Measurements from ENCODE around the gene MYCL. TPM values are rescaled to one million over a fixed set of nuclear protein-coding genes. Genes with fewer than 3 reads are reported as not detected.
A peak's percentile ranks its signal among the peaks of the same experiment; 100 is the strongest.

MYCL gene
- total and polyA plus RNA-seq, 2 of the 8 experiments (the other 6 are each of a cell fraction or from before 2014, with no cell fraction given) = 20.3 to 28.8 TPM

- Histone ChIP-seq H4K5ac (ENCODE audit: insufficient read length, low read depth, low read length) (no peak overlapping the region), H4K91ac (replicated peaks; ENCODE audit: insufficient read length, low read length) (no peak overlapping the region), H3K56ac (replicated peaks; ENCODE audit: insufficient read length, low read depth, low read length) (no peak overlapping the region), H3K79me1 (ENCODE audit: low read depth, low read length) (peaks cover 3% of the 10 kb centered on the region), H3K18ac (ENCODE audit: extremely low read depth, low read length) (no peak overlapping the region), H2AK5ac (ENCODE audit: low read depth, low read length) (no peak overlapping the region), H3K4me1 (replicated peaks in 1 of 4; ENCODE audit: control insufficient read depth in 3 of 4, insufficient read depth in 4 of 4, low read length in 3 of 4) (peaks cover 1 to 6% (median 3%) of the 10 kb centered on the region in 4 experiments; a peak in 4 of 7 replicates), H4K20me1 (replicated peaks in 1 of 2; ENCODE audit: control insufficient read depth in 1 of 2, insufficient read depth in 2 of 2, low read length in 2 of 2) (peaks cover 11 to 14% of the 10 kb centered on the region in 2 experiments), H2AFZ (ENCODE audit: low read length) (no peak overlapping the region), H3K4me2 (ENCODE audit: insufficient read depth in 1 of 2, low read depth in 2 of 2, low read length in 2 of 2) (peak overlapping the region in 1 of 2 experiments; percentile 40; a peak in 1 of 4 replicates), H3K9ac (replicated peaks in 1 of 4; ENCODE audit: extremely low read depth in 1 of 4, low read depth in 3 of 4, low read length in 3 of 4) (no peak overlapping the region), H3K23me2 (ENCODE audit: low read depth, low read length) (no peaks in the 10 kb centered on the region; the same call in 1 of the 2 replicates), H3K27ac (ENCODE audit: low read depth, low read length) (no peak overlapping the region), H3K14ac (ENCODE audit: insufficient read length) (no peak overlapping the region), H3K4ac (replicated peaks; ENCODE audit: insufficient read length, low read depth, low read length) (no peak overlapping the region), H3K36me3 (ENCODE audit: control insufficient read depth in 2 of 4, insufficient read depth in 4 of 4, low read length in 3 of 4) (peaks cover 4 to 6% (median 6%) of the 10 kb centered on the region in 4 experiments; a peak in 5 of 8 replicates), H3K9me3 (ENCODE audit: insufficient read depth in 2 of 2, low read depth in 1 of 2, low read length in 1 of 2) (no peaks in the 10 kb centered on the region), H4K8ac (ENCODE audit: extremely low read depth, insufficient read depth, low read length) (no peak overlapping the region), H2BK120ac (replicated peaks; ENCODE audit: low read depth, low read length) (no peak overlapping the region), H2BK15ac (ENCODE audit: low read length) (no peak overlapping the region), H2BK5ac (ENCODE audit: low read depth, low read length) (no peak overlapping the region), H2BK12ac (ENCODE audit: low read depth, low read length) (no peak overlapping the region), H3K4me3 (ENCODE audit: extremely low read depth in 1 of 4, insufficient read depth in 2 of 4, low read depth in 3 of 4, low read length in 4 of 4) (no peak overlapping the region), H3K27me3 (replicated peaks in 1 of 4; ENCODE audit: control insufficient read depth in 3 of 4, extremely low read depth in 1 of 4, insufficient read depth in 3 of 4, low read length in 3 of 4) (no peaks in the 10 kb centered on the region), H2BK20ac (ENCODE audit: low read length) (no peak overlapping the region), H3K23ac (ENCODE audit: insufficient read length) (no peak overlapping the region), H3K79me2 (ENCODE audit: control insufficient read depth in 1 of 2, insufficient read depth in 2 of 2, low read length in 2 of 2) (peaks cover 19 to 92% of the 10 kb centered on the region in 2 experiments)
- no peak for TF ChIP-seq NRF1 (IDR thresholded peaks at IDR 0.05; ENCODE audit: low read depth, low read length)
- TF ChIP-seq SUZ12 (IDR thresholded peaks at IDR 0.05; ENCODE audit: low read length) = no peak
- no peak for TF ChIP-seq JUN (IDR thresholded peaks at IDR 0.05; ENCODE audit: low read depth, low read length)
- no peak for TF ChIP-seq SIX5 (IDR thresholded peaks at IDR 0.05; ENCODE audit: low read depth, low read length)
- TF ChIP-seq SP4 (IDR thresholded peaks at IDR 0.05; ENCODE audit: low read length) = no peak
- DNase-seq (ENCODE audit: low read depth in 1 of 2, low spot score in 2 of 2) (no peak), FAIRE-seq (no peak)
- POLR2A ChIA-PET (ENCODE audit: partially characterized antibody) = interaction anchor here (0.5 to 1.5 kb wide), 4 partner anchors 13 to 48 kb away, joined by 3 to 7 read pairs (median 4); partner anchors contain the start of gene MYCL
- WGBS, 2 experiments (ENCODE audit: extremely low coverage in 1 of 2, insufficient coverage in 1 of 2, insufficient read length in 1 of 2, insufficient replicate concordance in 2 of 2, low coverage in 1 of 2, low lambda C conversion rate in 2 of 2, missing lambda C conversion rate in 1 of 2) = 88% methylated on average over 5 of the region's 5 CpGs; no CpG with 5 or more reads in 1 of the 2 experiments
- CTCF ChIA-PET (ENCODE audit: partially characterized antibody) = interaction anchor here (0.7 to 1.2 kb wide), 3 partner anchors 15 to 40 kb away, joined by 3 to 5 read pairs (median 3); no protein-coding TSS in a partner anchor
Observed at GRCh38 chr1:39877231-39877778, 24.4 kb downstream of the MYCL start.

Data from H1 (cell line).